Measurements from ENCODE around the gene HSPBP1. TPM values are rescaled to one million over a fixed set of nuclear protein-coding genes. Genes with fewer than 3 reads are reported as not detected.

Gene HSPBP1
- total RNA-seq, 1 experiment from 2014 or later: 65.2 TPM

- no peak overlapping the region for H3K27ac Mint-ChIP-seq
Observed at GRCh38 chr19:55230780-55231179, 49.1 kb downstream of the HSPBP1 start.

GRCh38 chr19:55230329-55230728 is 49.6 kb downstream of the HSPBP1 start:
- H3K4me1 Mint-ChIP-seq: peaks cover 4% of the 10 kb centered on the region; the same call in 1 of the 2 replicates
- ATAC-seq: no peak
- H3K9me3 Mint-ChIP-seq: no peaks in the 10 kb centered on the region
- H3K27me3 Mint-ChIP-seq (ENCODE audit: low read depth): no peaks in the 10 kb centered on the region
- no peak overlapping the region for H3K4me3 Mint-ChIP-seq
- TF ChIP-seq JAZF1 (CRISPR knock-in tag; IDR thresholded peaks at IDR 0.05): no peak
- ChIA-PET CTCF (no interaction called here), POLR2A (no interaction called here)
- DNase-seq (ENCODE audit: low spot score): no peak
- peaks cover 17% of the 10 kb centered on the region for H3K36me3 Mint-ChIP-seq
- H3K27ac Mint-ChIP-seq: no peak overlapping the region

More at GRCh38 chr19:55230780-55231179, 49.1 kb downstream of the HSPBP1 start:
- DNase-seq (ENCODE audit: low spot score) (no peak), ATAC-seq (no peak)
- ChIA-PET CTCF (interaction anchor here (1.2 kb wide), 1 partner anchor 65 kb away, joined by 3 read pairs; the partner anchor contains the start of gene DNAAF3), POLR2A (no interaction called here)
- no peaks in the 10 kb centered on the region for H3K9me3 Mint-ChIP-seq
- H3K27me3 Mint-ChIP-seq (ENCODE audit: low read depth): no peaks in the 10 kb centered on the region
- no peak for TF ChIP-seq E2F1 (CRISPR knock-in tag; IDR thresholded peaks at IDR 0.05)
- TF ChIP-seq ARID4B (CRISPR knock-in tag; IDR thresholded peaks at IDR 0.05; ENCODE audit: borderline replicate concordance): no peak
- no peak for TF ChIP-seq ZNF416 (CRISPR knock-in tag; IDR thresholded peaks at IDR 0.05)
- TF ChIP-seq USF1 (CRISPR knock-in tag; IDR thresholded peaks at IDR 0.05): no peak
- no peak for TF ChIP-seq FOXP1 (CRISPR knock-in tag; IDR thresholded peaks at IDR 0.05; ENCODE audit: borderline replicate concordance)
- no peak for TF ChIP-seq SOX15 (CRISPR knock-in tag; IDR thresholded peaks at IDR 0.05)
- TF ChIP-seq CREM (CRISPR knock-in tag; IDR thresholded peaks at IDR 0.05): no peak
- no peak for TF ChIP-seq PRRX2 (CRISPR knock-in tag; IDR thresholded peaks at IDR 0.05)
- no peak for TF ChIP-seq GRHL2 (CRISPR knock-in tag; IDR thresholded peaks at IDR 0.05; ENCODE audit: insufficient replicate concordance, severe bottlenecking)
- no peak for TF ChIP-seq RORB (CRISPR knock-in tag; IDR thresholded peaks at IDR 0.05)
- TF ChIP-seq ZNF138 (CRISPR knock-in tag; conservative IDR thresholded peaks at IDR 0.05): no peak
- H3K36me3 Mint-ChIP-seq: peaks cover 17% of the 10 kb centered on the region
- no peaks in the 10 kb centered on the region for H3K4me1 Mint-ChIP-seq
- no peak overlapping the region for H3K4me3 Mint-ChIP-seq

- ATAC-seq (no peak), DNase-seq (ENCODE audit: low spot score) (no peak)
- Mint-ChIP-seq H3K36me3 (peaks cover 12% of the 10 kb centered on the region), H3K27me3 (ENCODE audit: low read depth) (no peaks in the 10 kb centered on the region), H3K27ac (no peak overlapping the region), H3K9me3 (no peaks in the 10 kb centered on the region), H3K4me3 (no peak overlapping the region), H3K4me1 (peaks cover 4% of the 10 kb centered on the region; the same call in 1 of the 2 replicates)
- ChIA-PET POLR2A (interaction anchor here (0.6 kb wide), 1 partner anchor 99 kb away, joined by 5 read pairs; no protein-coding TSS in a partner anchor), CTCF (no interaction called here)
- TF ChIP-seq NR1H2 (CRISPR knock-in tag; IDR thresholded peaks at IDR 0.05): no peak
- no peak for TF ChIP-seq ETV6 (CRISPR knock-in tag; IDR thresholded peaks at IDR 0.05)
- no peak for TF ChIP-seq MLX (CRISPR knock-in tag; IDR thresholded peaks at IDR 0.05)
Observed at GRCh38 chr19:55229789-55230182, 50.1 kb downstream of the HSPBP1 start.
